HG03571 (cell line): ENCODE data around the gene SORCS2.

Source experiments
- ATAC-seq: cut with Tn5 transposase; IDR thresholded peaks from one replicate; pipeline ENCODE4 v1.9.1; 2021; ENCODE audit not compliant: unreplicated experiment

SORCS2 gene

GRCh38 chr4:7217474-7218321 is 25.4 kb downstream of the SORCS2 start:
- ATAC-seq, result no peak

GRCh38 chr4:7218686-7219085 is 26.3 kb downstream of the SORCS2 start:
- ATAC-seq, result no peak

GRCh38 chr4:7222521-7222920 is 30.2 kb downstream of the SORCS2 start:
- ATAC-seq, result no peak

- no peak for ATAC-seq
Observed at GRCh38 chr4:7223541-7223940, 31.2 kb downstream of the SORCS2 start.

GRCh38 chr4:7224001-7224400 is 31.7 kb downstream of the SORCS2 start:
- ATAC-seq, result no peak

- ATAC-seq, result no peak
Observed at GRCh38 chr4:7224878-7225533, 32.7 kb downstream of the SORCS2 start.

- ATAC-seq, result no peak
Observed at GRCh38 chr4:7226439-7226838, 34.1 kb downstream of the SORCS2 start.

- no peak for ATAC-seq
Observed at GRCh38 chr4:7227008-7227407, 34.7 kb downstream of the SORCS2 start.

GRCh38 chr4:7228734-7229133 is 36.4 kb downstream of the SORCS2 start:
- no peak for ATAC-seq

GRCh38 chr4:7232061-7232650 is 39.8 kb downstream of the SORCS2 start:
- no peak for ATAC-seq

- ATAC-seq, result no peak
Observed at GRCh38 chr4:7233006-7233580, 40.8 kb downstream of the SORCS2 start.

GRCh38 chr4:7233601-7234000 is 41.3 kb downstream of the SORCS2 start:
- no peak for ATAC-seq

- no peak for ATAC-seq
Observed at GRCh38 chr4:7234355-7235029, 42.2 kb downstream of the SORCS2 start.

- ATAC-seq, result no peak
Observed at GRCh38 chr4:7235030-7235380, 42.7 kb downstream of the SORCS2 start.

GRCh38 chr4:7236847-7237246 is 44.5 kb downstream of the SORCS2 start:
- no peak for ATAC-seq

GRCh38 chr4:7237873-7238272 is 45.5 kb downstream of the SORCS2 start:
- no peak for ATAC-seq

GRCh38 chr4:7238300-7238960 is 46.1 kb downstream of the SORCS2 start:
- ATAC-seq, result no peak

- ATAC-seq, result no peak
Observed at GRCh38 chr4:7239101-7239820, 46.9 kb downstream of the SORCS2 start.

- ATAC-seq, result no peak
Observed at GRCh38 chr4:7239844-7240243, 47.5 kb downstream of the SORCS2 start.

GRCh38 chr4:7240306-7240705 is 48.0 kb downstream of the SORCS2 start:
- no peak for ATAC-seq
